Measurements from ENCODE around the gene CLDN19.

Gene CLDN19

DNA sequence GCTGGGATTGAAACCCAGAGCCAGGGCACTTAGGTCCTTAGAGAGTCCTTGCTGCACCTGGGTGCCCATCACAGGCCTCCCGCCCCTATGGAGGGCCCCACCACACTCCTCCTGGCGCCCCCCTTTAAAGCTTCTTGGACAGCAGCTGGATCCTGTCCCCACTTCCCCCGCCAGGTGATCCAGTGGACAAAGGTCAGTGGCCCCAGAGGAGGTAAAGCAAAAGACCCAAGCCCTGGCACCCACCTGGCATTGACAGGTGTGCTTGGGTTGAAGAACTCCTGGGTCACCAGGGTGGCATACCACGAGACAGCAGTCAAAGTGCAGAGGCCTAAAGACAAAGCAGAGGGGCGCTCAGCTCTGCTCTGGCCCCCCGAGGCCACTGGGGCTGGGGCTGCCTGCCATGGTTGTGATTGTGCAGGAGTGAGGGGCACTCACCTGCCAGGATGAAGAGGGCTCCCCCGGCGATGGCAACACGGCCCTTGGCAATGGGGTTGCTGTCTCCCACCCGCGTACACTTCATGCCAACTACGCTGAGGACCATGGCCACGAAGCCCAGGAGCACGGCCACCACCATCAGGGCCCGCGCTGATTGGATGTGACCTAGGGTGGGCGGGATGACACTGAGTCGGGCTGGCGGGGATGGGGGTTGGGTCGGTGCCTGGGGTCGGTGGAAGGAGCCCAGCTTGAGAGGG is 1.9 kb downstream of the CLDN19 start:
- H3K4me1 ChIP-seq (ENCODE audit: insufficient read depth, low read length, poor library complexity, severe bottlenecking) = peaks cover 11% of the 10 kb centered on the region
- no peak overlapping the region for H2AFZ ChIP-seq (ENCODE audit: low read length)
- no peaks in the 10 kb centered on the region for H3K36me3 ChIP-seq (ENCODE audit: insufficient read depth, low read length)
- no peak overlapping the region for H3K9ac ChIP-seq (ENCODE audit: low read depth, low read length, poor library complexity, severe bottlenecking)
- no peak overlapping the region for H3K4me3 ChIP-seq (ENCODE audit: low read length, poor library complexity, severe bottlenecking)
- H4K20me1 ChIP-seq (ENCODE audit: insufficient read depth, low read length, poor library complexity, severe bottlenecking) = no peaks in the 10 kb centered on the region
- no peaks in the 10 kb centered on the region for H3F3A ChIP-seq (ENCODE audit: low read depth)
- H3K9me3 ChIP-seq (ENCODE audit: insufficient read depth, low read depth, low read length) = no peaks in the 10 kb centered on the region
- no peaks in the 10 kb centered on the region for H3K79me2 ChIP-seq (ENCODE audit: insufficient read depth, low read length)
- H3K27me3 ChIP-seq (ENCODE audit: insufficient read depth, low read length, poor library complexity, severe bottlenecking) = no peaks in the 10 kb centered on the region
- H3K9me2 ChIP-seq (replicated peaks; ENCODE audit: low read depth, low read length) = no peaks in the 10 kb centered on the region
- TF ChIP-seq, protein P1, sequence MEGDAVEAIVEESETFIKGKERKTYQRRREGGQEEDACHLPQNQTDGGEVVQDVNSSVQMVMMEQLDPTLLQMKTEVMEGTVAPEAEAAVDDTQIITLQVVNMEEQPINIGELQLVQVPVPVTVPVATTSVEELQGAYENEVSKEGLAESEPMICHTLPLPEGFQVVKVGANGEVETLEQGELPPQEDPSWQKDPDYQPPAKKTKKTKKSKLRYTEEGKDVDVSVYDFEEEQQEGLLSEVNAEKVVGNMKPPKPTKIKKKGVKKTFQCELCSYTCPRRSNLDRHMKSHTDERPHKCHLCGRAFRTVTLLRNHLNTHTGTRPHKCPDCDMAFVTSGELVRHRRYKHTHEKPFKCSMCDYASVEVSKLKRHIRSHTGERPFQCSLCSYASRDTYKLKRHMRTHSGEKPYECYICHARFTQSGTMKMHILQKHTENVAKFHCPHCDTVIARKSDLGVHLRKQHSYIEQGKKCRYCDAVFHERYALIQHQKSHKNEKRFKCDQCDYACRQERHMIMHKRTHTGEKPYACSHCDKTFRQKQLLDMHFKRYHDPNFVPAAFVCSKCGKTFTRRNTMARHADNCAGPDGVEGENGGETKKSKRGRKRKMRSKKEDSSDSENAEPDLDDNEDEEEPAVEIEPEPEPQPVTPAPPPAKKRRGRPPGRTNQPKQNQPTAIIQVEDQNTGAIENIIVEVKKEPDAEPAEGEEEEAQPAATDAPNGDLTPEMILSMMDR (conservative IDR thresholded peaks at IDR 0.05; ENCODE audit: low read length) = no peak
- no peak for TF ChIP-seq EZH2phosphoT487 (IDR thresholded peaks at IDR 0.05; ENCODE audit: borderline replicate concordance)
- H3K4me2 ChIP-seq (ENCODE audit: low read depth, low read length, poor library complexity, severe bottlenecking) = no peak overlapping the region

DNA sequence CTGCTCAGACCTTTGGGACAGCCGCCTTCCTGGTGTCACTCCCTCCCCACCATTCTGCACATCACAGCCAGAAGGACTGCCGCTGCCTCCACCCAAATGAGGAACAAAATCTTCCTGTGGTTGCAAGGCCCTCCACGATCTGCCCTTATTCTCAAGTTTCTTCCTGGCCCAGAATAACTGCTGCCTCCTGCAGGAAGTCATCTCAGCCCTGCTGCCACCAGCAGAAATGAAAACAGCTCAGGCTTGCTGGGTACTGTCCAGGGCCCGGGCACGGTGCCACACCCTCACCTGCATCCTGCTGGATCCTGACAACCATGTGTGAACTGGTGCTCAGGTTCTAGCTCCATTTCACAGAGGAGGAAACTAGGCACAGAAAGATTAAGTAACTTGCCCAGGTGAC is 2.8 kb downstream of the CLDN19 start:
- no peaks in the 10 kb centered on the region for H3K9me2 ChIP-seq (replicated peaks; ENCODE audit: low read depth, low read length)
- no peaks in the 10 kb centered on the region for H3K27me3 ChIP-seq (ENCODE audit: insufficient read depth, low read length, poor library complexity, severe bottlenecking)
- TF ChIP-seq, protein P1 (conservative IDR thresholded peaks at IDR 0.05; ENCODE audit: low read length) = peak; percentile 31; the same call in 1 of the 2 replicates
- TF ChIP-seq EZH2phosphoT487 (IDR thresholded peaks at IDR 0.05; ENCODE audit: borderline replicate concordance) = no peak
- H3F3A ChIP-seq (ENCODE audit: low read depth) = no peaks in the 10 kb centered on the region
- no peaks in the 10 kb centered on the region for H3K9me3 ChIP-seq (ENCODE audit: insufficient read depth, low read depth, low read length)
- peak overlapping the region; percentile 83 for H2AFZ ChIP-seq (ENCODE audit: low read length)
- no peak overlapping the region for H3K9ac ChIP-seq (ENCODE audit: low read depth, low read length, poor library complexity, severe bottlenecking)
- H4K20me1 ChIP-seq (ENCODE audit: insufficient read depth, low read length, poor library complexity, severe bottlenecking) = no peaks in the 10 kb centered on the region
- H3K79me2 ChIP-seq (ENCODE audit: insufficient read depth, low read length) = no peaks in the 10 kb centered on the region
- no peaks in the 10 kb centered on the region for H3K36me3 ChIP-seq (ENCODE audit: insufficient read depth, low read length)
- peaks cover 11% of the 10 kb centered on the region for H3K4me1 ChIP-seq (ENCODE audit: insufficient read depth, low read length, poor library complexity, severe bottlenecking)
- peak overlapping the region; percentile 17 for H3K4me2 ChIP-seq (ENCODE audit: low read depth, low read length, poor library complexity, severe bottlenecking)
- H3K4me3 ChIP-seq (ENCODE audit: low read length, poor library complexity, severe bottlenecking) = no peak overlapping the region

DNA sequence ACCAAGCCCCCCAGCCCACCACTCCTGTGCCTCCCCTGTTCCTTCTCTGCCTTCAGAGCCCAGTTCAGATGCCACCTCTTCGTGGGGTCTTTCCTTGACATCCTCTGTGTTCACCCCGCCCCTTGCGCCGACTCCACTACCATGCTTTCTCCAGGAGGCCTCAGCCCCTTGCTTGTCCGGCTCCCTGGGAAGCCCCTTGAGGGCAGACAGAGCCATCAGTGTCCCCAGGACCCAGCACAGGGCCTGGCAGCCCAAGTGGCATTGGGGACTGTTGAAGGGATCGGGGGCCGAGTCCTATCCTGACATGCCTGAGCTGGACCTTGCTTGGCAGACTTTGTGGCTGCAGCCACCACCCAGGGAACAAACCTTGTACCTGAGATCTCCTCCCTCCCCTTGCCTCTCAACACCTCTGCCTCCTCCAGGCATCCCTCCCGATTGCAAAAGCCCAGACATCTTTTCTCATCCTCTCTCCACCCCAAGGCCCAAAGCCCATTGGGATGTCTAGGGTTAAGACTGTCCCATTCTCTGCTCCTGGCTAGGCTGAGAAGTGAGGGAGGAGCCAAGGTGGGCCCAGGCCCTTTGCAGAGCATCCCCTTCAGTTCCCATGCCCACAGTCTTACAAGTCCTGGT is 3.4 kb downstream of the CLDN19 start:
- no peak for TF ChIP-seq EZH2phosphoT487 (IDR thresholded peaks at IDR 0.05; ENCODE audit: borderline replicate concordance)
- TF ChIP-seq, protein P1 (conservative IDR thresholded peaks at IDR 0.05; ENCODE audit: low read length) = no peak
- peak overlapping the region; percentile 83 for H2AFZ ChIP-seq (ENCODE audit: low read length)
- H3K4me2 ChIP-seq (ENCODE audit: low read depth, low read length, poor library complexity, severe bottlenecking) = peak overlapping the region; percentile 17
- H3K9me3 ChIP-seq (ENCODE audit: insufficient read depth, low read depth, low read length) = no peaks in the 10 kb centered on the region
- no peaks in the 10 kb centered on the region for H3K36me3 ChIP-seq (ENCODE audit: insufficient read depth, low read length)
- H3K4me1 ChIP-seq (ENCODE audit: insufficient read depth, low read length, poor library complexity, severe bottlenecking) = peaks cover 11% of the 10 kb centered on the region
- H4K20me1 ChIP-seq (ENCODE audit: insufficient read depth, low read length, poor library complexity, severe bottlenecking) = no peaks in the 10 kb centered on the region
- no peaks in the 10 kb centered on the region for H3K27me3 ChIP-seq (ENCODE audit: insufficient read depth, low read length, poor library complexity, severe bottlenecking)
- no peak overlapping the region for H3K9ac ChIP-seq (ENCODE audit: low read depth, low read length, poor library complexity, severe bottlenecking)
- no peak overlapping the region for H3K4me3 ChIP-seq (ENCODE audit: low read length, poor library complexity, severe bottlenecking)
- H3F3A ChIP-seq (ENCODE audit: low read depth) = no peaks in the 10 kb centered on the region
- no peaks in the 10 kb centered on the region for H3K79me2 ChIP-seq (ENCODE audit: insufficient read depth, low read length)
- no peaks in the 10 kb centered on the region for H3K9me2 ChIP-seq (replicated peaks; ENCODE audit: low read depth, low read length)
